ENCODE data around the gene ACSS1. TPM values are rescaled to one million over a fixed set of nuclear protein-coding genes. Genes with fewer than 3 reads are reported as not detected.

The ACSS1 gene
- total RNA-seq, 1 donor from 2014 or later, result 0.27 TPM

- DNase-seq (ENCODE audit: low read depth) (no peak), FAIRE-seq (no peak)
- Mint-ChIP-seq H3K36me3 (ENCODE audit: low read depth, unreplicated experiment) (peaks cover 21% of the 10 kb centered on the region), H3K4me3 (ENCODE audit: unreplicated experiment) (no peak overlapping the region), H3K27me3 (ENCODE audit: low read depth, unreplicated experiment) (no peaks in the 10 kb centered on the region), H3K27ac (ENCODE audit: unreplicated experiment) (no peak overlapping the region), H3K9me3 (ENCODE audit: unreplicated experiment) (peaks cover 4% of the 10 kb centered on the region), H3K4me1 (ENCODE audit: low read depth, unreplicated experiment) (no peaks in the 10 kb centered on the region)
- Histone ChIP-seq H3K9me3 (ENCODE audit: insufficient read depth, low read depth, low read length) (no peaks in the 10 kb centered on the region), H2AFZ (ENCODE audit: low read depth, low read length) (no peak overlapping the region), H4K20me1 (ENCODE audit: insufficient read depth, low read length) (peaks cover 12% of the 10 kb centered on the region), H3K27me3 (ENCODE audit: insufficient read depth, low read length) (no peaks in the 10 kb centered on the region), H3K9ac (ENCODE audit: low read length) (no peak overlapping the region), H3K27ac (ENCODE audit: low read depth, low read length) (no peak overlapping the region), H3K4me2 (ENCODE audit: low read length) (no peak overlapping the region), H3K36me3 (ENCODE audit: insufficient read depth, low read length) (peaks cover 12% of the 10 kb centered on the region), H3K4me3 (ENCODE audit: insufficient read depth, low read depth, low read length) (no peak overlapping the region), H3K79me2 (ENCODE audit: insufficient read depth, low read length) (no peaks in the 10 kb centered on the region), H3K4me1 (ENCODE audit: insufficient read depth, low read length) (no peaks in the 10 kb centered on the region)
- TF ChIP-seq EZH2 (IDR thresholded peaks at IDR 0.05; ENCODE audit: insufficient read depth, low read length) (no peak), CTCF (IDR thresholded peaks at IDR 0.05; ENCODE audit: insufficient read depth, low read depth, low read length) (no peak)
These were observed 85.6 kb downstream of the ACSS1 start for GRCh38 chr20:24972341-24972740.

- Histone ChIP-seq H3K4me2 (ENCODE audit: low read length) (no peak overlapping the region), H3K27ac (ENCODE audit: low read depth, low read length) (no peak overlapping the region), H4K20me1 (ENCODE audit: insufficient read depth, low read length) (peaks cover 12% of the 10 kb centered on the region), H2AFZ (ENCODE audit: low read depth, low read length) (no peak overlapping the region), H3K27me3 (ENCODE audit: insufficient read depth, low read length) (no peaks in the 10 kb centered on the region), H3K9me3 (ENCODE audit: insufficient read depth, low read depth, low read length) (no peaks in the 10 kb centered on the region), H3K36me3 (ENCODE audit: insufficient read depth, low read length) (peaks cover 14% of the 10 kb centered on the region), H3K4me3 (ENCODE audit: insufficient read depth, low read depth, low read length) (no peak overlapping the region), H3K9ac (ENCODE audit: low read length) (no peak overlapping the region), H3K79me2 (ENCODE audit: insufficient read depth, low read length) (no peaks in the 10 kb centered on the region), H3K4me1 (ENCODE audit: insufficient read depth, low read length) (no peaks in the 10 kb centered on the region)
- no peaks in the 10 kb centered on the region for H3K27me3 Mint-ChIP-seq (ENCODE audit: low read depth, unreplicated experiment)
- no peaks in the 10 kb centered on the region for H3K4me1 Mint-ChIP-seq (ENCODE audit: low read depth, unreplicated experiment)
- no peak overlapping the region for H3K4me3 Mint-ChIP-seq (ENCODE audit: unreplicated experiment)
- TF ChIP-seq CTCF (IDR thresholded peaks at IDR 0.05; ENCODE audit: insufficient read depth, low read depth, low read length), result no peak
- TF ChIP-seq EZH2 (IDR thresholded peaks at IDR 0.05; ENCODE audit: insufficient read depth, low read length), result no peak
- H3K9me3 Mint-ChIP-seq (ENCODE audit: unreplicated experiment), result peaks cover 4% of the 10 kb centered on the region
- peaks cover 20% of the 10 kb centered on the region for H3K36me3 Mint-ChIP-seq (ENCODE audit: low read depth, unreplicated experiment)
- no peak overlapping the region for H3K27ac Mint-ChIP-seq (ENCODE audit: unreplicated experiment)
- DNase-seq (ENCODE audit: low read depth) (no peak), FAIRE-seq (no peak)
These were observed 86.4 kb downstream of the ACSS1 start for GRCh38 chr20:24971376-24972101.

- peaks cover 23% of the 10 kb centered on the region for H3K36me3 Mint-ChIP-seq (ENCODE audit: low read depth, unreplicated experiment)
- Histone ChIP-seq H3K9me3 (ENCODE audit: insufficient read depth, low read depth, low read length) (no peaks in the 10 kb centered on the region), H3K4me1 (ENCODE audit: insufficient read depth, low read length) (no peaks in the 10 kb centered on the region), H3K4me2 (ENCODE audit: low read length) (no peak overlapping the region), H3K27me3 (ENCODE audit: insufficient read depth, low read length) (no peaks in the 10 kb centered on the region), H4K20me1 (ENCODE audit: insufficient read depth, low read length) (peaks cover 12% of the 10 kb centered on the region), H3K27ac (ENCODE audit: low read depth, low read length) (no peak overlapping the region), H3K4me3 (ENCODE audit: insufficient read depth, low read depth, low read length) (no peak overlapping the region), H3K9ac (ENCODE audit: low read length) (no peak overlapping the region), H3K36me3 (ENCODE audit: insufficient read depth, low read length) (peaks cover 14% of the 10 kb centered on the region), H3K79me2 (ENCODE audit: insufficient read depth, low read length) (no peaks in the 10 kb centered on the region), H2AFZ (ENCODE audit: low read depth, low read length) (no peak overlapping the region)
- FAIRE-seq, result no peak
- H3K27ac Mint-ChIP-seq (ENCODE audit: unreplicated experiment), result no peak overlapping the region
- no peak for TF ChIP-seq EZH2 (IDR thresholded peaks at IDR 0.05; ENCODE audit: insufficient read depth, low read length)
- no peak for TF ChIP-seq CTCF (IDR thresholded peaks at IDR 0.05; ENCODE audit: insufficient read depth, low read depth, low read length)
- H3K27me3 Mint-ChIP-seq (ENCODE audit: low read depth, unreplicated experiment), result no peaks in the 10 kb centered on the region
- peaks cover 2% of the 10 kb centered on the region for H3K9me3 Mint-ChIP-seq (ENCODE audit: unreplicated experiment)
- H3K4me1 Mint-ChIP-seq (ENCODE audit: low read depth, unreplicated experiment), result no peaks in the 10 kb centered on the region
- no peak for DNase-seq (ENCODE audit: low read depth)
- H3K4me3 Mint-ChIP-seq (ENCODE audit: unreplicated experiment), result no peak overlapping the region
These were observed 87.2 kb downstream of the ACSS1 start for GRCh38 chr20:24970754-24971153.

Measured in astrocyte (in vitro differentiated cells and primary cell).